Stimulated activated memory B cell treated with anti-CD40 and anti-IgM and Interleukin-4, amounts not matched to agents 10 μg/mL and 1 μg/mL and 100 μg/mL, for 72 hours (primary cell): Measurements from ENCODE around the gene SMCHD1.
A peak's percentile ranks its signal among the peaks of the same experiment; 100 is the strongest.
"Not testable (repeated sequence)": the region's sequence is repeated elsewhere in the genome, so short reads cannot be mapped to it uniquely, and the experiment has no call there.

ENCODE experiments used
- ATAC-seq: fragments of 150-1000 bp; cut with Tn5 transposase; 2 replicates; pipeline ENCODE4 v1.10.0; 2021
- H3K27ac Mint-ChIP-seq: one replicate; pipeline ENCODE4 v1.8.0; 2022; ENCODE audit warnings: mild to moderate bottlenecking, mixed read lengths
- H3K27me3 Mint-ChIP-seq: one replicate; pipeline ENCODE4 v1.8.0; 2022; ENCODE audit warnings: mixed read lengths
- H3K36me3 Mint-ChIP-seq: one replicate; pipeline ENCODE4 v1.8.0; 2022; ENCODE audit warnings: mixed read lengths
- H3K4me1 Mint-ChIP-seq: one replicate; pipeline ENCODE4 v1.8.0; 2022; ENCODE audit warnings: mixed read lengths
- H3K4me3 Mint-ChIP-seq: one replicate; pipeline ENCODE4 v1.8.0; 2022; ENCODE audit warnings: mild to moderate bottlenecking, moderate library complexity, mixed read lengths
- H3K9me3 Mint-ChIP-seq: one replicate; pipeline ENCODE4 v1.8.0; 2022; ENCODE audit warnings: mixed read lengths

The SMCHD1 gene

DNA sequence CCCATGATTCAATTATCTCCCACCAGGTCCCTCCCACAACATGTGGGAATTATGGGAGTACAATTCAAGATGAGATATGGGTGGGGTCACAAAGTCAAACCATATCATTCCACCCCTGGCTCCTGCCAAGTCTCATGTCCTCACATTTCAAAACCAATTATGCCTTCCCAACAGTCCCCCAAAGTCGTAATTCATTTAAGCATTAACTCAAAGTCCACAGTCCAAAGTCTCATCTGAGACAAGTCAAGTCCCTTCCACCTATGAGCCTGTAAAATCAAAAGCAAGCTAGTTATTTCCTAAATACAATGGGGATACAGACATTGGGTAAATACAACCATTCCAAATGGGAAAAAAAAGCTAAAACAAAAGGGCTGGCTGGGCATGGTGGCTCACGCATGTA is 153.1 kb downstream of the SMCHD1 start:
- Mint-ChIP-seq H3K36me3 (peaks cover 46% of the 10 kb centered on the region), H3K9me3 (peaks cover 21% of the 10 kb centered on the region)
- not testable (repeated sequence) for H3K27me3 Mint-ChIP-seq, H3K4me1 Mint-ChIP-seq, H3K27ac Mint-ChIP-seq, ATAC-seq, H3K4me3 Mint-ChIP-seq

DNA sequence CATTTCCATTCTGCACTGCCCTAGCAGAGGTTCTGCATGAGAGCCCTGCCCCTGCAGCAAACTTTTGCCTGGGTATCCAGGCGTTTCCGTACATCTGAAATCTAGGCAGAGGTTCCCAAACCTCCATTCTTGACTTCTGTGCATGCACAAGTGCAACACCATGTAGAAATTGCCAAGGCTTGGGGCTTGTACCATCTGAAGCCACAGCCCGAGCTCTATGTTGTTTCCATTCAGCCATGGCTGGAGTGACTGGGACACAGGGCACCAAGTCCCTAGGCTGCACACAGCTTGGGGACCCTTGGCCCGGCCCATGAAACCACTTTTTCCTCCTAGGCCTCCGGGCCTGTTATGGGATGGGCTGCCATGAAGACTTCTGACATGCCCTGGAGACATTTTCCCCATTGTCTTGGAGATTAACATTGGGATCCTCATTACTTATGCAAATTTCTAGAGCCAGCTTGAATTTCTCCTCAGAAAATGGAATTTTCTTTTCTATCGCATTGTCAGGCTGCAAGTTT is 154.2 kb downstream of the SMCHD1 start:
- H3K27ac Mint-ChIP-seq, ATAC-seq, H3K4me3 Mint-ChIP-seq, H3K27me3 Mint-ChIP-seq, H3K4me1 Mint-ChIP-seq: not testable (repeated sequence)
- peaks cover 26% of the 10 kb centered on the region for H3K9me3 Mint-ChIP-seq
- H3K36me3 Mint-ChIP-seq = peaks cover 40% of the 10 kb centered on the region

DNA sequence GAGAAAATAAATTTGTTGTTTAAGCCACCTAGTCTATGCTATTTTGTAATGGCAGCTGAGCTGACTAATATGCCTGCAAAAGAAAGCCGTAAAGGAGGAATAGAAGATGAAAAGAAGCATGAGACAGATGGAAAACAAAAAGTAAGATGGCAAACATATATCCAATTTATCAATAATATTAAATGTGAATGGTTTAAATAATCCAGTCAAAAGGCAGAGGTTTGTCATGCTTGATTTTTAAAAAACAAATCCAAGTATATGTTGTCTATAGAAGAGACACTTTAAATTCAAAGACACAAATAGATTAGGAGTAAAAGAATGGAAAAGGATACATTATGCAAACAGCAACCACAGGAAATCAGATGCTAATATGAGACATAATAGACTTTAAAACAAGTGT is 155.9 kb downstream of the SMCHD1 start:
- Mint-ChIP-seq H3K9me3 (peaks cover 34% of the 10 kb centered on the region), H3K27me3 (no peaks in the 10 kb centered on the region), H3K4me3 (no peak overlapping the region), H3K27ac (no peak overlapping the region), H3K4me1 (no peaks in the 10 kb centered on the region), H3K36me3 (peaks cover 28% of the 10 kb centered on the region)
- ATAC-seq = no peak

DNA sequence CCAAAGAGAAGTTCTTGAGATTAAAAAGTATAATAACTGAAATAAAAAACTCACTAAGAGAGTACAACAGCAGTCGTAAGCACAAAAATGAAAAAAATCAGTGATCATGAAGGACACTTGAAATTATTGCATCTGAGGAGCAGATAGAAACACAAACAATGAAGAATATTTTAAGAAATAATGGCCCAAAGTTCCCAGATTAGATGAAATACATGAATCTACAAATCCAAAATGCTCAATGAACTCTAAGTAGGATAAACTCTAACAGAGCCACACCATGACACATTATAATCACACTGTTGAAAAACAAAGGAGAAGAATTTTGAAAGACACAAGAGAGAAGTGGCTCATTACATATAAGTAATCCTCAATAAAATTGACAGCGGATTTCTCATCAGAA is 159.4 kb downstream of the SMCHD1 start:
- H3K36me3 Mint-ChIP-seq = peaks cover 22% of the 10 kb centered on the region
- H3K27me3 Mint-ChIP-seq = no peaks in the 10 kb centered on the region
- ATAC-seq = no peak
- peaks cover 30% of the 10 kb centered on the region for H3K9me3 Mint-ChIP-seq
- no peaks in the 10 kb centered on the region for H3K4me1 Mint-ChIP-seq
- H3K4me3 Mint-ChIP-seq = no peak overlapping the region
- H3K27ac Mint-ChIP-seq = no peak overlapping the region

DNA sequence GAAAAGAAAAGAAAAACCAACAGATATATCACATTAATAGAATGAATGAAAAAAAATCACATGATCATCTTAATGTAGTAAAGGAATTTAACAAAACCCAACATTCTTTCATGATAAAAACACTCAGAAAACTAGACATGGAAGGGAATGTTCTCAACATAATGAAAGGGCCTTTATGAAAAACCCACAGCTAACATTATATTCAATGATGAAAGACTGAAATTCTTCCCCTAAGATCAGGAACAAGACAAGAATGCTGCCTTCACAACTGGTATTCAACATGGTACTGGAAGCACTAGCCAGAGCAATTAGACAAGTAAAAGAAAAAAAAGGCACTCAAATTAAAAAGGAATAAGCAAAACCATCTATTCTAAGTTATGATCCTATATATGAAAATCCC is 162.8 kb downstream of the SMCHD1 start:
- no peak for ATAC-seq
- Mint-ChIP-seq H3K36me3 (no peaks in the 10 kb centered on the region), H3K4me1 (no peaks in the 10 kb centered on the region), H3K9me3 (peaks cover 13% of the 10 kb centered on the region), H3K27me3 (no peaks in the 10 kb centered on the region), H3K4me3 (no peak overlapping the region), H3K27ac (no peak overlapping the region)

DNA sequence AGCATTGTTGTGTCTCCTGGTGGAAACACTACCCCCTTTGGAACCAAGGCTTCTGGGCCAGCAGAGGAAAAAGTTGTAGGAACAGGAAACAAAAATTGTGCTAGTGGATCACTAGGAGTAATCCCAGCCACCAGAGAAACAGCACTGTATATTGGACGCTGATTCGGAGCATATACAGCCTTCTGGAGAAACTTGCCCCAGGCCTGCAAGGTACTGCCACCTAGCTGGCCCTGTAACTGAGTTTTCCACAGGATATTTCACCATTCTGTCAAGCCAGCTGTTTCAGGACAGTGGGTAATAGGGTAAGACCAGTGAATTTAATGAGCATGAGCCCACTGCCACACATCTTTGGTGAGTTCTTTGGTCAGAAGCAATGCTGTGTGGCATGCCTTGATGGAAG is 166.2 kb downstream of the SMCHD1 start:
- Mint-ChIP-seq H3K27me3 (no peaks in the 10 kb centered on the region), H3K4me3 (no peak overlapping the region), H3K4me1 (no peaks in the 10 kb centered on the region), H3K9me3 (no peaks in the 10 kb centered on the region), H3K36me3 (no peaks in the 10 kb centered on the region), H3K27ac (no peak overlapping the region)
- no peak for ATAC-seq

DNA sequence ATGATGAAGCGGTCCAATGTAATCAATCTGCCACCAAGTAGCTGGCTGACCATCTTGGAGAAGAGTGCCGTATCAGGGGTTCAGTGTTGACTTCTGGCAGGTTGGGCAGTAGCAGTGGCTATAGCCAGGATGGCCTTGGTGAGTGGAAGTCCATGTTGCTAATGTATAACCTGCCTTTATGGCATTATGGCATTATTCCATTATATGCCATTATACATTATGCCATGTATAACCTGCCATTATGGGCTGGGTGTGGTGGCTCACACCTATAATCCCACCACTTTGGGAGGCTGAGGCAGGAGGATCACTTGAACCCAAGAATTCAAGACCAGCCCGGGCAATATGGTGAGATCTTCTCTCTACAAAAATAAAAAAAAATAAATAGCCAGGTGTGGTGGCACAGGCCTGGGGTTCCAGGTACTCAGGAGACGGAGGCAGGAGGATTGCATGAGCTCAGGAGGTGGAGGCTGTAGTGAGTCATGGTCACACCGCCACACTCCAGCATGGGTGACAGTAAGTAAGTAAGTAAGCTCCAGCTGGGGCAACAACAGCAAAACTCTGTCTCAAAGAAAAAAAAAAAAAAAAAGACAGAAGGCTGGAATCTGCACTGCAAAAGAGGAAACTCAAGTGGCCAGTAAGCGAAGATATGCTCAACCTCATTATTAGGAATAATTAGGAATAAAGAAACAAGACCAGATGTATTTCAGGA is 166.8 kb downstream of the SMCHD1 start:
- no peak overlapping the region for H3K27ac Mint-ChIP-seq
- H3K27me3 Mint-ChIP-seq = no peaks in the 10 kb centered on the region
- no peak overlapping the region for H3K4me3 Mint-ChIP-seq
- no peaks in the 10 kb centered on the region for H3K4me1 Mint-ChIP-seq
- H3K36me3 Mint-ChIP-seq = no peaks in the 10 kb centered on the region
- peak; percentile 27 for ATAC-seq
- H3K9me3 Mint-ChIP-seq = no peaks in the 10 kb centered on the region

DNA sequence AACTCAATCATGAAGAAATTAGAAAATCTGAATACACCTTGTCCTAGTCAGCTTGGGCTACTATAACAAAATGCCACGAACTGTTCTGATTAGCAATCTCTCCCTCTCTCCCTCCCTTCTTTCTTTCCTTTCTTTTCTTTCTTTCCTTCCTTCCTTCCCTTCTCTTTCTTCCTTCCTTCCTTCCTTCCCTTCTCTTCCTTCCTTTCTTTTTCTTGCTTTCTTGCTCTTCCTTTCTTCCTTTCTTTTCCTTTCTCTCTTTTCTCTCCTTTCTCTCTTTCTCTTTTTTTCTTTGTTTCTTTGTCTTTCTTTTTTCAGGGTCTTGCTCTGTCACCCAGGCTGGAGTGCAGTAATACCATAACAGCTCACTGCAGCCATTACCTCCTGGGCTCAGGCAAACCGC is 167.7 kb downstream of the SMCHD1 start:
- H3K27me3 Mint-ChIP-seq = no peaks in the 10 kb centered on the region
- H3K36me3 Mint-ChIP-seq = no peaks in the 10 kb centered on the region
- H3K9me3 Mint-ChIP-seq = no peaks in the 10 kb centered on the region
- no peak overlapping the region for H3K4me3 Mint-ChIP-seq
- no peaks in the 10 kb centered on the region for H3K4me1 Mint-ChIP-seq
- no peak for ATAC-seq
- no peak overlapping the region for H3K27ac Mint-ChIP-seq

DNA sequence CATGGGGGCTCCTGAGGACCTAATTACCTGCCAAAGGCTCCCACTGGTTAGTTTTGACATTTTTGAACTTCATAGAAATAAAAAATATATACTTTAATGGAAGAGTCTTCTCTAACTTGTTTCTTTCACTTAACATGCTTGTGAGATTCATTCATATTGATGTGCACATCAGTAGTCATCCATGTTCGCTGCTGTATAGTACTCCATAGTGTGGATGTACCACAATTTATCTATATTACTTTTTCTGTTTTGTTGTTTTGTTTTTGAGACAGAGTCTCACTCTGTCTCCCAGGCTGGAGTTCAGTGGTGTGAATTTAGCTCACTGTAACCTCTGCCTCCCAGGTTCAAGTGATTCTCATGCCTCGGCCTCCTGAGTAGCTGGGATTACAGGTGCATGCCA is 168.4 kb downstream of the SMCHD1 start:
- no peak for ATAC-seq
- Mint-ChIP-seq H3K4me1 (no peaks in the 10 kb centered on the region), H3K27ac (no peak overlapping the region), H3K36me3 (no peaks in the 10 kb centered on the region), H3K27me3 (no peaks in the 10 kb centered on the region), H3K4me3 (no peak overlapping the region), H3K9me3 (no peaks in the 10 kb centered on the region)

DNA sequence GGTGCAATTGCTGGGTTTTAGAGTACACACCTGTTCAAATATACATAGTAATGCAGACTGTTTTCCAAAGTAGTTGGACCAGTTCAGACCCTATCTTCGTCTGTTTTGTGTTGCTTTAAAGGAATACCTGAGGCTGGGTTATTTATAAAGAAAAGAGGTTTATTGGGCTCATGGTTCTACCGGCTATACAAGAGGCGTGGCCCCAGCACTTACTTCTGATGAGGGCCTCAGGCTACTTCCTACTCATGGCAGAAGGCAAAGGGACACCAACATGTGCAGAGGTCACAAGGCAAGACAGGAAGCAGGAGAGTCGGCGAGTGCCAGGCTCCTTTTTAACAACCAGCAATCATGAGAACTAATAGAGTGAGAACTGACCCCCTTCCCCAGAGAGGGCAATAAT is 169.3 kb downstream of the SMCHD1 start:
- no peaks in the 10 kb centered on the region for H3K9me3 Mint-ChIP-seq
- ATAC-seq = no peak
- no peaks in the 10 kb centered on the region for H3K27me3 Mint-ChIP-seq
- no peaks in the 10 kb centered on the region for H3K4me1 Mint-ChIP-seq
- H3K4me3 Mint-ChIP-seq = no peak overlapping the region
- no peak overlapping the region for H3K27ac Mint-ChIP-seq
- no peaks in the 10 kb centered on the region for H3K36me3 Mint-ChIP-seq

DNA sequence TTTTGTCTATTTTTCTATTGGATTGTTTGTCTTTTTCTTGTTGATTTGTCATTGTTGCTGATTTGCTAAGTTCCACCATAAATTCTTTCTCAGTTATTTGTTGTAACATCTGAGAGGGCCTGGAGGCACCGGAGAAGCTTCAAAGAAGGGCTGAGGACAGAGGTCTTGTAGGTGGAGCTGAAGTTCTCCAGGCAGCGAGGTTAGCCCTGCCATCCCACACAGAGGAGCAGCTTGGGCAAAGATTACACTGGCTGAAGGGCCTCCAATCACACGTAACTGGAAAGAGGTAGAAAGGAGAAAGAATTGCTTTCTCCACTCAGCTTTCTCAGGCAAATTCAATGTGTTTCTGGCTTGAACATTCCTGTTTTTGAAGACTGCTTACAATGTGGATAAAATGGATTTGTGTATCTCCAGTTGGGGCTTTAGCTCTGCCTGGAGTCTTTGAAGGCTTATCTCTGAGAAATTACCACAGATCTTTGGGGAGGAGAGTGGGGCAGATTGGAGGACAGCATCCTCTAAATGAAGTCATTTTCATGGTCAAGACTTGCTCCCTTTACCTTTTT is 170.2 kb downstream of the SMCHD1 start:
- H3K4me1 Mint-ChIP-seq = no peaks in the 10 kb centered on the region

DNA sequence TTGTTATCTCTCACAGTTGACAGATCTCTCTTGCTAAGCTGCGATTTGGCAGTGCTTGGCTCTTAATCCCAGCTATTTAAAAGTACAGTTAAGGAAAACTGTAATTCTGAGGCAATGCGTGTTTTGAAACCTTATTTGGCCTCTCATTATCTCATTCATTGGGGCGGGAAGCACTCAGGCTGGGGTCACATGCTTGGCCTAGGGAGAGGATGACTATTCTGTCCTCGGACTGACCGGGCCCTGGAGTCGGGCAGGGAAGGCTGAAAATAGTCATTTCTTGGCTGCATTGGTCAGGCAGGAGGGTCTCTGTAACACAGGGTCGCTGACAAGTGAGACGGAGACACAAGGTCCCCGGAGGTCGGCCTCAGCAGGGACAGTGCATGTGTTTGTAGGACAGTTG is 171.1 kb downstream of the SMCHD1 start:
- no peak overlapping the region for H3K27ac Mint-ChIP-seq
- H3K27me3 Mint-ChIP-seq = no peaks in the 10 kb centered on the region

More for the DNA sequence above, 170.2 kb downstream of the SMCHD1 start:
- no peaks in the 10 kb centered on the region for H3K9me3 Mint-ChIP-seq
- no peak overlapping the region for H3K27ac Mint-ChIP-seq
- H3K27me3 Mint-ChIP-seq = no peaks in the 10 kb centered on the region
- H3K4me3 Mint-ChIP-seq = no peak overlapping the region
- no peak for ATAC-seq
- no peaks in the 10 kb centered on the region for H3K36me3 Mint-ChIP-seq

DNA sequence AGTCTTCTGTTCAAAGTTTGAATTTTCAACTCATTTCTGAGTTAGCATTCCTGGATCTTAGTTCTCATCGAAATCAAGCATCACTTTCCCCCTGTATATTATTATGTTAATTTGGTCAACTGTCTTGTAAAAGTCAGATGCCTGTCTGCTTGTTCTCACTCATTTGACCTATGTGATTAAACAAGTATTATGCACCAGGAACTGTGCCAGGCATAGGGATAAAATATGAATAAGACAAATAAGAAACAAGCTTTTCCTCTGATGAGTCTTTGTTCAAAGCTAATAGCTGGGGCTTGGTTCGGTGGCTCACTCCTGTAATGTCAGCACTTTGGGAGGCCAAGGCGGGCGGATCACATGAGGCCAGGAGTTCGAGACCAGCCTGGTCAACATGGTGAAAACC is 171.5 kb downstream of the SMCHD1 start:
- H3K27ac Mint-ChIP-seq = no peak overlapping the region
- no peaks in the 10 kb centered on the region for H3K9me3 Mint-ChIP-seq

More for the DNA sequence above, 171.1 kb downstream of the SMCHD1 start:
- Mint-ChIP-seq H3K4me1 (no peaks in the 10 kb centered on the region), H3K36me3 (no peaks in the 10 kb centered on the region), H3K9me3 (no peaks in the 10 kb centered on the region), H3K4me3 (no peak overlapping the region)
- no peak for ATAC-seq

DNA sequence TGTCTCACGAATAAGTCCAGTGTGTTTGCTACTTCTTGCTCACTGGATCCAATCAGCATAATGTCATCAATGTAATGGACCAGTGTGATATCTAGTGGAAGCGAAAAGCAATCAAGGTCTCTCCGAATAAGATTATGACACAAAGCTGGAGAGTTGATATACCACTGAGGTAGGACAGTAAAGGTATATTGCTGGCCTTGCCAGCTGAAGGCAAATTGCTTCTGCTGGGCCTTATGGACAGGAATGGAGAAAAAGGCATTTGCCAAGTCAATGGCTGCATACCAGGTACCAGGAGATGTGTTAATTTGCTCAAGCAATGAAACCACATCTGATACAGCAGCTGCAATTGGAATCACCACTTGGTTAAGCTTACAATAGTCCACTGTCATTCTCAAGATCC is 180.6 kb downstream of the SMCHD1 start:
- H3K4me3 Mint-ChIP-seq, H3K27ac Mint-ChIP-seq, H3K27me3 Mint-ChIP-seq, H3K4me1 Mint-ChIP-seq, ATAC-seq, H3K9me3 Mint-ChIP-seq: not testable (repeated sequence)
- H3K36me3 Mint-ChIP-seq = peaks cover 11% of the 10 kb centered on the region

More for the DNA sequence above, 171.5 kb downstream of the SMCHD1 start:
- ATAC-seq = no peak
- Mint-ChIP-seq H3K36me3 (no peaks in the 10 kb centered on the region), H3K27me3 (no peaks in the 10 kb centered on the region), H3K4me3 (no peak overlapping the region), H3K4me1 (no peaks in the 10 kb centered on the region)

DNA sequence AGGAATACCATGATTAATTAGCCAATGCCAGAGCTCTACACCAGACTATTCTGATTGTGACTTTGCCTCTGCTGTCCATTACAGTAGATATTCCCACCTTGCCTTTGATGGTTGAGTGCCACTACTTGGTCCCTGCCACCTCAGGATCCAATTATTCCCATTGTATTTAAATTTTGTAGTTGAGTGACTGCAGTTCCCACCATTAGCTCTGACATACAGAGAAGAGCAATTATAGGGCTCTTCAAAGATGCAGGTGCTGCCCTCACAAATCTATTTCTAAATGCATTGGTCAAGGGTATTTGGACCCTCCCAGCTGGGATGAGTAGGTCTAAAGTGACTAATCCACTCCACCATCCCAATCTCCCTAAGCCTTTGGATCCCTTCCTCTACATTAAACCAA is 181.8 kb downstream of the SMCHD1 start:
- H3K36me3 Mint-ChIP-seq = peaks cover 11% of the 10 kb centered on the region
- H3K27ac Mint-ChIP-seq, H3K4me3 Mint-ChIP-seq, ATAC-seq, H3K9me3 Mint-ChIP-seq, H3K27me3 Mint-ChIP-seq, H3K4me1 Mint-ChIP-seq: not testable (repeated sequence)

DNA sequence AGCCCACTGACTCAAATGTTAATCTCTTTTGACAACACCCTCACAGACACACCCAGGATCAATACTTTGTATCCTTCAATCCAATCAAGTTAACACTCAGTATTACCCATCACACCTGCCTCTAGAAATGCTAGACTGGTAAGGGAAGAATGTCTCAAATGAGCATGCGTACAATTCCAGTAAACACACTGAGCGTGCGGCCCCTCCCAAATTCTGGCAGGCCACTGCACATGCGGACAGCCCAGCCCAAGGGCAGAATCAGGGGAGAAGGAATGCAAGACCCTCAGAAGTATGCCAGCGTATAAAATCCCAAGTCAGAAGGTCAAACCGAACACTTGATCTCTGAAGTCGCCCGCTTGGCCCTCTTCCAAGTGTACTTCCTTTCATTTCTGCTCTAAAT is 183.7 kb downstream of the SMCHD1 start:
- Mint-ChIP-seq H3K36me3 (peaks cover 11% of the 10 kb centered on the region), H3K4me3 (no peak overlapping the region), H3K27ac (no peak overlapping the region), H3K27me3 (no peaks in the 10 kb centered on the region), H3K4me1 (peaks cover 17% of the 10 kb centered on the region), H3K9me3 (peaks cover 8% of the 10 kb centered on the region)
- ATAC-seq = no peak
